HCT116 (cell line): ENCODE data around the gene RGPD8. TPM values are rescaled to one million over a fixed set of nuclear protein-coding genes. Genes with fewer than 3 reads are reported as not detected.

Experiments
- ATAC-seq: fragments of 200-7000 bp; cut with Tn5 transposase; 2 replicates; pipeline ENCODE4 v1.9.1; 2020; ENCODE audit warnings: mild to moderate bottlenecking, moderate library complexity
- BruUV-seq: library from RNA; stranded (reverse); fragments of 400-500 nt; replicated peaks from 2 replicates; lab custom pipeline; 2021; lab: Mats Ljungman, UMichigan
- CTCF ChIA-PET: fragments of 300-600 bp; sonication (Branson Sonifier 250); formaldehyde crosslinking; loops from one replicate; lab custom pipeline; 2021; ENCODE audit warnings: antibody characterized with exemption; lab: Charles Lee
- POLR2A ChIA-PET: fragments of 300-600, 350-600 bp; sonication (Branson Sonifier 250); formaldehyde crosslinking; loops from one replicate; lab custom pipeline; 2021; ENCODE audit warnings: antibody characterized with exemption; lab: Charles Lee
- RAD21 ChIA-PET, 2 experiments: fragments of 300-600 bp; sonication (Branson Sonifier 250); formaldehyde crosslinking; loops; one replicate each; lab custom pipeline; 2023; ENCODE audit warnings: low total read pairs in 2 of 2; ENCODE audit not compliant: uncharacterized antibody in 2 of 2, unreplicated experiment in 2 of 2, low non-redundant PET in 1 of 2; lab: Charles Lee
- DNase-seq: peaks from one replicate; pipeline ENCODE4 v3.0.0-alpha.2; 2010; ENCODE audit warnings: low read depth, low spot score
- H2AFZ ChIP-seq: fragments of 200-600 bp; shearing (Covaris generic), sonication (generic); 2 replicates; pipeline ENCODE4 v1.6.1; 2017; ENCODE audit warnings: low read depth, mixed run types, mixed read lengths, antibody characterized with exemption, low read length; ENCODE audit not compliant: poor library complexity, severe bottlenecking
- H3K27ac ChIP-seq: 2 replicates; pipeline ENCODE4 v1.5.1; 2012; ENCODE audit warnings: low read depth, low read length
- H3K27me3 ChIP-seq: fragments of 200-600 bp; sonication (generic); 2 replicates; pipeline ENCODE4 v1.6.1; 2016; ENCODE audit warnings: mixed run types, low read length, mixed read lengths; ENCODE audit not compliant: insufficient read depth
- H3K36me3 ChIP-seq, 2 experiments: fragments of 200-500 bp in 1 of 2; fragments of 200-600 bp in 1 of 2; sonication (Bioruptor generic) in 1 of 2; sonication (generic) in 1 of 2; 2 replicates each; pipeline versions ENCODE4 v1.5.1 to v1.6.1; 2014 to 2016; ENCODE audit warnings: low read length in 2 of 2, inconsistent platforms in 1 of 2, mixed read lengths in 1 of 2, mixed run types in 1 of 2; ENCODE audit not compliant: insufficient read depth in 2 of 2, control insufficient read depth in 1 of 2
- H3K4me1 ChIP-seq, 2 experiments: fragments of 200-600 bp in 1 of 2; sonication (generic) in 1 of 2; 2 replicates each; pipeline versions ENCODE4 v1.5.1 to v1.6.1; 2012 to 2017; ENCODE audit warnings: low read length in 2 of 2, inconsistent platforms in 1 of 2, mild to moderate bottlenecking in 1 of 2, mixed read lengths in 1 of 2, mixed run types in 1 of 2, moderate library complexity in 1 of 2; ENCODE audit not compliant: insufficient read depth in 2 of 2, control insufficient read depth in 1 of 2
- H3K4me2 ChIP-seq: fragments of 200-600 bp; sonication (generic); 2 replicates; pipeline ENCODE4 v1.6.1; 2017; ENCODE audit warnings: mixed run types, low read length, mixed read lengths
- H3K4me3 ChIP-seq, 2 experiments: fragments of 200-600 bp in 1 of 2; sonication (generic) in 1 of 2; replicated peaks in 1 of 2; 2 replicates each; pipeline ENCODE4 v1.5.1; 2011 to 2016; ENCODE audit warnings: low read length in 2 of 2, control low read depth in 1 of 2, low read depth in 1 of 2, mild to moderate bottlenecking in 1 of 2, mixed read lengths in 1 of 2, mixed run types in 1 of 2
- H3K79me2 ChIP-seq: fragments of 200-600 bp; sonication (generic); 2 replicates; pipeline ENCODE4 v1.6.1; 2017; ENCODE audit warnings: mild to moderate bottlenecking, mixed run types, low read length, moderate library complexity, mixed read lengths; ENCODE audit not compliant: insufficient read depth
- H3K9ac ChIP-seq: fragments of 200-600 bp; sonication (generic); 2 replicates; pipeline ENCODE4 v1.6.1; 2016; ENCODE audit warnings: low read length, mixed read lengths
- H3K9me2 ChIP-seq: fragments of 200-600 bp; sonication (generic), shearing (Covaris generic); 2 replicates; pipeline ENCODE4 v1.6.1; 2017; ENCODE audit warnings: mixed run types, mild to moderate bottlenecking, moderate library complexity; ENCODE audit not compliant: insufficient read depth
- H3K9me3 ChIP-seq, 2 experiments: fragments of 200-500 bp in 1 of 2; fragments of 200-600 bp in 1 of 2; sonication (Bioruptor generic) in 1 of 2; sonication (generic) in 1 of 2; 2 replicates each; pipeline ENCODE4 v1.6.1; 2014 to 2017; ENCODE audit warnings: low read length in 2 of 2, mixed read lengths in 2 of 2, inconsistent platforms in 1 of 2, low read depth in 1 of 2, mild to moderate bottlenecking in 1 of 2, mixed run types in 1 of 2, moderate library complexity in 1 of 2; ENCODE audit not compliant: control insufficient read depth in 1 of 2, insufficient read depth in 1 of 2
- H4K20me1 ChIP-seq: fragments of 200-600 bp; sonication (generic), shearing (Covaris generic); 2 replicates; pipeline ENCODE4 v1.6.1; 2017; ENCODE audit warnings: mixed run types, mild to moderate bottlenecking, moderate library complexity; ENCODE audit not compliant: insufficient read depth
- ATF3 ChIP-seq: IDR thresholded peaks from 2 replicates; pipeline ENCODE4 v1.6.1; 2012
- CBX3 ChIP-seq: IDR thresholded peaks from 2 replicates; pipeline ENCODE4 v1.6.1; 2012; ENCODE audit warnings: low read depth
- EGR1 ChIP-seq: IDR thresholded peaks from 2 replicates; pipeline ENCODE4 v1.6.1; 2012; ENCODE audit warnings: low read depth
- EZH2 ChIP-seq: fragments of 200-600 bp; sonication (generic); IDR thresholded peaks from 2 replicates; pipeline ENCODE4 v1.6.1; 2017; ENCODE audit warnings: antibody characterized with exemption, mixed run types
- EZH2phosphoT487 ChIP-seq: fragments of 200-600 bp; IDR thresholded peaks from 2 replicates; pipeline ENCODE4 v1.6.1; 2018; ENCODE audit warnings: antibody characterized with exemption, borderline replicate concordance
- JUND ChIP-seq: IDR thresholded peaks from 2 replicates; pipeline ENCODE4 v1.6.1; 2012
- POLR2A ChIP-seq: IDR thresholded peaks from 2 replicates; pipeline ENCODE4 v1.7.0; 2011; ENCODE audit warnings: borderline replicate concordance; ENCODE audit not compliant: insufficient read depth, insufficient read length; ENCODE audit errors: extremely low read depth
- SRF ChIP-seq: IDR thresholded peaks from 2 replicates; pipeline ENCODE4 v1.6.1; 2012; ENCODE audit warnings: low read depth
- TCF7L2 ChIP-seq: IDR thresholded peaks from 2 replicates; pipeline ENCODE4 v1.7.0; 2011; ENCODE audit warnings: borderline replicate concordance, inconsistent platforms; ENCODE audit not compliant: insufficient read depth, insufficient read length; ENCODE audit errors: extremely low read depth
- YY1 ChIP-seq: IDR thresholded peaks from 2 replicates; pipeline ENCODE4 v1.6.1; 2011; ENCODE audit warnings: low read length, low read depth, moderate library complexity, mild to moderate bottlenecking; ENCODE audit not compliant: insufficient replicate concordance; ENCODE audit errors: extremely low read depth
- ZFX ChIP-seq: fragments of 450-650 bp; IDR thresholded peaks from 2 replicates; pipeline ENCODE4 v1.6.1; 2017
- intact Hi-C: fragments of 100-400 bp; cut with micrococcal nuclease; formaldehyde crosslinking; loops from 2 replicates; pipeline ENCODE4 v1.10.0; 2022
- total RNA-seq: library from RNA; stranded (reverse); gene quantifications from one replicate; pipeline ENCODE4 v1.2.1, GENCODE V29; 2021; ENCODE audit not compliant: unreplicated experiment
- TF ChIP-seq, protein P1 (sequence below): IDR thresholded peaks from 2 replicates; pipeline ENCODE4 v1.6.1; 2011; ENCODE audit warnings: mild to moderate bottlenecking, low read length, moderate library complexity; ENCODE audit not compliant: insufficient replicate concordance; ENCODE audit errors: extremely low read depth
- TF ChIP-seq, protein P2 (sequence below): IDR thresholded peaks from 2 replicates; pipeline ENCODE4 v1.6.1; 2012; ENCODE audit warnings: low read depth
- TF ChIP-seq, protein P3 (sequence below): IDR thresholded peaks from 2 replicates; pipeline ENCODE4 v1.6.1; 2012

Gene RGPD8
- total RNA-seq, 1 experiment from 2014 or later: 11.0 TPM

- Histone ChIP-seq H3K79me2 (no peaks in the 10 kb centered on the region), H3K9me2 (no peaks in the 10 kb centered on the region), H3K9ac (no peak overlapping the region), H3K27ac (no peak overlapping the region), H3K27me3 (no peaks in the 10 kb centered on the region), H3K4me2 (no peak overlapping the region), H3K4me3 (no peak overlapping the region), H4K20me1 (no peaks in the 10 kb centered on the region), H2AFZ (no peak overlapping the region), H3K4me1 (peaks cover 2 to 12% of the 10 kb centered on the region in 2 experiments; a peak in 3 of 4 replicates), H3K9me3 (no peaks in the 10 kb centered on the region), H3K36me3 (no peaks in the 10 kb centered on the region)
- ChIA-PET CTCF (no interaction called here), RAD21 (no interaction called here), POLR2A (no interaction called here)
- TF ChIP-seq JUND: no peak
- no peak for ATAC-seq
- intact Hi-C loops: no loop called here
- no peak for DNase-seq
- no TSS peak for BruUV-seq
Observed at GRCh38 chr2:112476434-112476833, 43.0 kb upstream of the RGPD8 start.

- Histone ChIP-seq H3K27ac (no peak overlapping the region), H3K4me2 (no peak overlapping the region), H3K9me2 (no peaks in the 10 kb centered on the region), H3K9me3 (no peaks in the 10 kb centered on the region), H3K27me3 (no peaks in the 10 kb centered on the region), H4K20me1 (no peaks in the 10 kb centered on the region), H3K79me2 (no peaks in the 10 kb centered on the region), H3K4me1 (no peaks in the 10 kb centered on the region), H3K9ac (no peak overlapping the region), H2AFZ (no peak overlapping the region), H3K4me3 (no peak overlapping the region), H3K36me3 (no peaks in the 10 kb centered on the region)
- CTCF ChIA-PET: no interaction called here
- DNase-seq (no peak), ATAC-seq (no peak)
- RAD21 ChIA-PET: no interaction called here
- TF ChIP-seq ATF3 (no peak), SRF (no peak), EGR1 (no peak), POLR2A (no peak), ZFX (no peak), CBX3 (no peak), EZH2phosphoT487 (no peak), YY1 (no peak), TCF7L2 (no peak), JUND (no peak), EZH2 (no peak)
- TF ChIP-seq, protein P1, sequence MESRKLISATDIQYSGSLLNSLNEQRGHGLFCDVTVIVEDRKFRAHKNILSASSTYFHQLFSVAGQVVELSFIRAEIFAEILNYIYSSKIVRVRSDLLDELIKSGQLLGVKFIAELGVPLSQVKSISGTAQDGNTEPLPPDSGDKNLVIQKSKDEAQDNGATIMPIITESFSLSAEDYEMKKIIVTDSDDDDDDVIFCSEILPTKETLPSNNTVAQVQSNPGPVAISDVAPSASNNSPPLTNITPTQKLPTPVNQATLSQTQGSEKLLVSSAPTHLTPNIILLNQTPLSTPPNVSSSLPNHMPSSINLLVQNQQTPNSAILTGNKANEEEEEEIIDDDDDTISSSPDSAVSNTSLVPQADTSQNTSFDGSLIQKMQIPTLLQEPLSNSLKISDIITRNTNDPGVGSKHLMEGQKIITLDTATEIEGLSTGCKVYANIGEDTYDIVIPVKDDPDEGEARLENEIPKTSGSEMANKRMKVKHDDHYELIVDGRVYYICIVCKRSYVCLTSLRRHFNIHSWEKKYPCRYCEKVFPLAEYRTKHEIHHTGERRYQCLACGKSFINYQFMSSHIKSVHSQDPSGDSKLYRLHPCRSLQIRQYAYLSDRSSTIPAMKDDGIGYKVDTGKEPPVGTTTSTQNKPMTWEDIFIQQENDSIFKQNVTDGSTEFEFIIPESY: no peak
- TF ChIP-seq, protein P2, sequence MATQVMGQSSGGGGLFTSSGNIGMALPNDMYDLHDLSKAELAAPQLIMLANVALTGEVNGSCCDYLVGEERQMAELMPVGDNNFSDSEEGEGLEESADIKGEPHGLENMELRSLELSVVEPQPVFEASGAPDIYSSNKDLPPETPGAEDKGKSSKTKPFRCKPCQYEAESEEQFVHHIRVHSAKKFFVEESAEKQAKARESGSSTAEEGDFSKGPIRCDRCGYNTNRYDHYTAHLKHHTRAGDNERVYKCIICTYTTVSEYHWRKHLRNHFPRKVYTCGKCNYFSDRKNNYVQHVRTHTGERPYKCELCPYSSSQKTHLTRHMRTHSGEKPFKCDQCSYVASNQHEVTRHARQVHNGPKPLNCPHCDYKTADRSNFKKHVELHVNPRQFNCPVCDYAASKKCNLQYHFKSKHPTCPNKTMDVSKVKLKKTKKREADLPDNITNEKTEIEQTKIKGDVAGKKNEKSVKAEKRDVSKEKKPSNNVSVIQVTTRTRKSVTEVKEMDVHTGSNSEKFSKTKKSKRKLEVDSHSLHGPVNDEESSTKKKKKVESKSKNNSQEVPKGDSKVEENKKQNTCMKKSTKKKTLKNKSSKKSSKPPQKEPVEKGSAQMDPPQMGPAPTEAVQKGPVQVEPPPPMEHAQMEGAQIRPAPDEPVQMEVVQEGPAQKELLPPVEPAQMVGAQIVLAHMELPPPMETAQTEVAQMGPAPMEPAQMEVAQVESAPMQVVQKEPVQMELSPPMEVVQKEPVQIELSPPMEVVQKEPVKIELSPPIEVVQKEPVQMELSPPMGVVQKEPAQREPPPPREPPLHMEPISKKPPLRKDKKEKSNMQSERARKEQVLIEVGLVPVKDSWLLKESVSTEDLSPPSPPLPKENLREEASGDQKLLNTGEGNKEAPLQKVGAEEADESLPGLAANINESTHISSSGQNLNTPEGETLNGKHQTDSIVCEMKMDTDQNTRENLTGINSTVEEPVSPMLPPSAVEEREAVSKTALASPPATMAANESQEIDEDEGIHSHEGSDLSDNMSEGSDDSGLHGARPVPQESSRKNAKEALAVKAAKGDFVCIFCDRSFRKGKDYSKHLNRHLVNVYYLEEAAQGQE: no peak
- TF ChIP-seq, protein P3, sequence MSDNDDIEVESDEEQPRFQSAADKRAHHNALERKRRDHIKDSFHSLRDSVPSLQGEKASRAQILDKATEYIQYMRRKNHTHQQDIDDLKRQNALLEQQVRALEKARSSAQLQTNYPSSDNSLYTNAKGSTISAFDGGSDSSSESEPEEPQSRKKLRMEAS: no peak
- POLR2A ChIA-PET: no interaction called here
- no TSS peak for BruUV-seq
- intact Hi-C loops: no loop called here
Observed at GRCh38 chr2:112474844-112475486, 41.5 kb upstream of the RGPD8 start.
